NCI-H82 treated with DMSO at 0.1 percent for 48 hours (cell line): ENCODE measurements around the gene TLL1.
A peak's percentile ranks its signal among the peaks of the same experiment; 100 is the strongest.

Experiments
- DNase-seq: peaks from one replicate; lab custom pipeline; 2025; ENCODE audit not compliant: unreplicated experiment; lab: John Stamatoyannopoulos, UW

The TLL1 gene

DNA sequence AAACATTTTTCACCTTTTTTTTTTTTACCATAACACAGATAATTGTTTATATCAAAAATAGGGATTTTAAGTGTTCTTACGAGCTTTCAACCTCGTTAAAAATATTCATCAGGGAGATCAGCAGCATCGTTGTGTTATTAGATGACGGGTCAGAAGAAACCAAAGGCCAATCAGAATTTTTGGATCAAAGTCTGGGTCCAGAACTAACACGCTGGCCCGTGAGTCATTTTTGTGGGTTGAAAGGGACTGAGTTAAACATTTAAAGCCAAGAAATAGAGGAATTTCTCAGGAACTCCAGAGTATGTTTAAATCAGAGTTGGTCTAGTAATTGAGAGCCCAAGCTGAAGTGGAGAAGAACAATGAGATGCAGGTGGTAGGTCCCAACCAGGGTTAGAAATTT, 170.8 kb downstream of the TLL1 start:
- DNase-seq, result no peak

DNA sequence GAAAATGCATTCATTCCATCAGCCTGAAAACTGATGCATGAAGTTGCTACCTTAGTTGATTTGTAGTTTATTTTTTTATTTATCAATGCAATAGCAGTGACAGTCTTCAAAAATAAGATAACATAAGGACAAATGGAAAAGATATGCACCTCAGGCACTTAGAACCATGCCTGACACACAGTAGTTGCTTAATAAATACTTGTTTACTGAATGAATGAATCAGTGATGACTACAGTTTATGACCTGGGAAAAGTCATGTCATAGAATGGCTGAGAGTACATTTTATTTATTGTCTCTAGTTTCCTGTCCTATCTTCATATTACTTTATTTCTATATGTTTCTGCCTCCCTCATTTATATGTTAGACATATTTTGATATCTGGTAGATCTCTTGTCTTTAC, 171.8 kb downstream of the TLL1 start:
- DNase-seq, result no peak

GRCh38 chr4:166045457-166045856, 172.4 kb downstream of the TLL1 start:
- DNase-seq, result no peak

DNA sequence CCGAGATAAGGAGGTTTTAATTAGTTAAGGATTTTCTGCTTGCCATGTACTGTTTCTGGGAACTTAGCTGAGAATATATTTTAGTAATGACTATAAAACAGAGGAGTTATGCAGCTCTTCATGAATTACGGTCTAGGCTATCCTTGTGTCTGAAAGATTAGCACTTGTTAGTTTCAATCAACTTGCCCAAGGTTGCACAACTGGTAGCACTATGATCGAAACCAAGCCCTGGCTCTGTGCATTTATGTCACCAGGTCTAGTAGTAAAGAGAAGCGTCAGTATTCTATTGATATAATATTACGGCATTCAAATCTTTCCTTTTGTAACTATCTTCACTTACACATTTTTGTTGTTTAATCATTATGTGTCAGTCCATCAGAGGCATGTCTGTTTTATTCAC, 176.0 kb downstream of the TLL1 start:
- DNase-seq, result no peak

DNA sequence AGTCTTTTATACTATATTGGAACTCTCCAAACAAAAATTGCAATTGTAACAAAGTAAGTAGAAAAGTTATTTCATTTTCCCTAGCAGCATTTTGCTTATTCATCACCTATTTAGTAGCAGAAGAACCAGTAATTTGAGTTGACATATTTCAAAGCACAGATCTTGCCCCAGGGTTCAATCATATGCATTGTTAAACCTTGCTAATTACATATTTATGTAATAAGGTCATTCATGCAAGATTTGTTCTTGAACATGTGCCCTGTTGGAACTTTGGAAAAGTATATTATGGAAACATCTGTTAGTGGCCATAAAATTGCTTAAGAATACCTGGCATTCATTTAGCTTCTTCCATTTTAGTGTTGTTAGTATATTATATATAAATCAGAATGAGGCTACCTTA, 191.7 kb downstream of the TLL1 start:
- DNase-seq, result no peak

- no peak for DNase-seq
Measured at GRCh38 chr4:166065324-166065723, 192.3 kb downstream of the TLL1 start.

GRCh38 chr4:166066936-166067335, 193.9 kb downstream of the TLL1 start:
- no peak for DNase-seq

DNA sequence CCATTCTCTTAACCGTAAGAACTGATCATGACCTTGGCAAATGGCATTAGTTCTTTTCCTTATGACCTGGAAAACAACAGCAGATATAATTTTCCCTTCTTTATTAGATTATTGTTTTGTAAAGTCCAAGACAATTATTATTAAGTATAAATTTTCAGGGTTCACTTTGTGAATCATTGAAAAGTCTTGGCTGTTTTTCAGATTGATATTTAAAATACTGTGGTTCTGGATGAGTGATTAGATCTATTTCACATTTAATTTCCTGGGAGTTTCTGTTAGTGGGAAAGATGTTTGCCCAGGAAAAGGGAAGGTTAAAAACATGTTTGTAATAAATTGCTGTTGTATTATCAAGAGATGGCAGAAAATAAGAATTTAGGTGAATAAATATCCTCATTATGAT, 194.9 kb downstream of the TLL1 start:
- DNase-seq, result no peak

DNA sequence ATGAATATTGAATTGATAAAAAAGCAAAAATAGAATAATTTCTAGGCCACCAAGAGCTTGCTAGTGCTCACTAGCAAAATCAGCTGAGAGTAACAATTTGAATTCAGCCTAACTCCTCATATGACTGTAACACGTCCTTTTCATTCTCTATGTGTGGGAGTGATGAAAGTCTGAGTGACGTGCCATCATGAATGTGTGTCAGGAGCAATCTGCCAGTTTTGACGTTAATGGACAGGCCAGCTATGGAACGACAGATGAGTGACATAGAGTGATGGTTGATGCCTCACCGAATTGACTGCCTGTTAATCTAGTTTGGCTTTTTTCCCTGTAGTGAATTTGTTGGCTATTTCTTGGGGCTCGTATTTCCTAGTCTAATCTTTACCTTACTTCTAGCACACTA, 200.7 kb downstream of the TLL1 start:
- no peak for DNase-seq

- no peak for DNase-seq
Measured at GRCh38 chr4:166075599-166075998, 202.6 kb downstream of the TLL1 start.

DNA sequence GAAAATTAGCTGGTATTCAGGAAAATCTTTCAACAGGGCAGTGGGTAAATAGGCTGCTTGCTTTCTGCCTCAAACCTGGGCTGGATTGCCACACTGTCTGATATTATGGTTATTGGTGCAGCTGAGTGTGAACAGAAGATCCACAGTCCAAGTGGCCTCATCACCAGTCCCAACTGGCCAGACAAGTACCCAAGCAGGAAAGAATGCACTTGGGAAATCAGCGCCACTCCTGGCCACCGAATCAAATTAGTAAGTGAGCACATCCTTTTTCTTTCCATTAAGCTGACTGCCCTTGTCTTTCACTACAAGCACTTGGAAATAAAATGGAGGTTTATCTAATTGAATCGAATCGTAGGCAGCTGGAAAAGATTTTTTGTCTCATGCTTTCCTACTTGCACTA, 204.7 kb downstream of the TLL1 start:
- no peak for DNase-seq

- no peak for DNase-seq
Measured at GRCh38 chr4:166078383-166078782, 205.3 kb downstream of the TLL1 start.

DNA sequence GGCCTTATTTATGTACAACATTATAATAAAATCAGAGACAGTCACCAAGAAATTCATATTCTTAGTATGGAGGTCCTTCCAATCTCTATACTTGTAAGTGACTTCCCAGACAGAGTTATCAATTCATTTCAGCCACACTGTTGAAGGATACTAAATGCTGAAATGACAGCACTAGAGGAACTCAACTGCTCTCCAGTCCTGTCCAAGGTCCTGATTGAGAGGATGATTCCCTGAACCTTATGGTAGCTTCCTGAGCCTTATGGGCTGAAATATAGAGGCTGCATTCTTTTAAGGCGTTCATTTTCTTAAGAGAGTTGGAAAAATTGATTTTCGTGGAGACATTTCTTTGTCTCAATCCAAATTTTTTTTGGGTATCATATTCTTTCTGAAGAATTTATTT, 205.9 kb downstream of the TLL1 start:
- DNase-seq, result no peak

DNA sequence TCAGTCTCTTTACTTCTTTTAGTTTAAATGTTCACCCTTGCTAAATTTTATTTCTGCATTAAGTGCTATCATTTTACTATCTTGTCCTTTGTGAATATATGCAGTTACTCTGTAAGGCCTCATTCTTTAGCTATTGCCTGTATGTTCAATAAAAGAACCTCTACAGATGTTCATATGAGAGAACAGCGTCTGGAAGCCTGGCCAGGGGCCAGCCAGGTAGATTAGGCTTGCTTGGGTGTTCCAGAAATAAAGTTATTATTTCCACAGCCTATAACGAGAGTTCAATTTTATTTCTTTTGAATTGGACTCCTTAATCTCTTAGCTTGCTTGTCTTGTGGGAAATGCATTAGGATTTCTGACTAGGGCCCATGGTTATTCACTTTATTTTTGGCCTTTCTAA, 214.5 kb downstream of the TLL1 start:
- no peak for DNase-seq

GRCh38 chr4:166088576-166088975, 215.5 kb downstream of the TLL1 start:
- DNase-seq, result no peak

DNA sequence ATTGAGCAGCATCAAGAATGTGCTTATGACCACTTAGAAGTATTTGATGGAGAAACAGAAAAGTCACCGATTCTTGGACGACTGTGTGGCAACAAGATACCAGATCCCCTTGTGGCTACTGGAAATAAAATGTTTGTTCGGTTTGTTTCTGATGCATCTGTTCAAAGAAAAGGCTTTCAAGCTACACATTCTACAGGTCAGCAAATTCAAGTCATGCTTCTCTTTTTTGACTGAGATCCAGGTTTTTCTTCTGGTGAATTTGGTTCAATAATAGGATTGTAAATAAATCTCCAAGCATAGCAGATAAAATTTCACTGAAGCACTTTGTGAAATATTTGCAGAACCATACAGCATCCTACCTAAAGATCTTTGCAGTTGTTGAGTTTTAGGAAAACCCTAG, 218.1 kb downstream of the TLL1 start:
- no peak for DNase-seq

GRCh38 chr4:166091912-166092510, 219.0 kb downstream of the TLL1 start:
- peak; percentile 31 for DNase-seq

GRCh38 chr4:166092797-166093290, 219.8 kb downstream of the TLL1 start:
- DNase-seq, result no peak

DNA sequence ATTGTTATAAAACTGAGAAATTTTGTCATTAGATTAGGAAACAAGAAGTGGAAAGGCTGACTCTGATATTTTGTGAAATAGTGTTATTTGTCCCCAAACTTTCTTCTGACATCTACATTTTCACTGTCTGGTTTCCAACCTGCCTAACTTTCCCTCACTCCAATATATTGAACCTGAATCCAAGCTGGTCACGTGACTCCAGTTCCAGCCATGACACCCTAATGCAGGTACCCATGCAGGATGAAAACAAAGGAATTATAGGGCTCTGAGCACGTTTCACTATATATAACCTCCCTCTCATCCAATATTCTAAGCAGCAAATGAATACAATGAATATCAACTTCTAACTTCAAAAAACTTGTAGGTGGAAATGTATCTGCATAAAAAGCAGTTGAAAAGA, 231.6 kb downstream of the TLL1 start:
- DNase-seq, result no peak

DNA sequence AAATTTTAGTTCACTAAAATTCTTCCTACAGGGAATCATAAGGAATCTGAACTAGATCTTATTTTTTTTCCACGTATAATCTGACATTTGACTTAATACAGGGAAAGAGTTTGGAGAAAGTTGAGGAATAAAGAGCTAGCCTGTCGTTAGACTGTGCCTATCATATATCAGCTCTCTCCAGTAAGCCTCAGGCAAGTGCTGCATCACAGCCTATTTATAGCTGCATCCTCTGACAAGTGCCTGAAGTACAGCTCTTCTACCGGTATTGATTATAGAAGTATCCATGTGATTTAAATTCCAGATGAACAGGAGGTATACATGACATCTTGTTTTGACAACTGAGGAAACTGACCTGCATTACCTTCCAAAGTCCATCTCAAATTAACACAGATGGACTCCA, 248.9 kb downstream of the TLL1 start:
- no peak for DNase-seq

- DNase-seq, result no peak
Measured at GRCh38 chr4:166123546-166123945, 250.5 kb downstream of the TLL1 start.

GRCh38 chr4:166128403-166128802, 255.4 kb downstream of the TLL1 start:
- DNase-seq, result no peak

DNA sequence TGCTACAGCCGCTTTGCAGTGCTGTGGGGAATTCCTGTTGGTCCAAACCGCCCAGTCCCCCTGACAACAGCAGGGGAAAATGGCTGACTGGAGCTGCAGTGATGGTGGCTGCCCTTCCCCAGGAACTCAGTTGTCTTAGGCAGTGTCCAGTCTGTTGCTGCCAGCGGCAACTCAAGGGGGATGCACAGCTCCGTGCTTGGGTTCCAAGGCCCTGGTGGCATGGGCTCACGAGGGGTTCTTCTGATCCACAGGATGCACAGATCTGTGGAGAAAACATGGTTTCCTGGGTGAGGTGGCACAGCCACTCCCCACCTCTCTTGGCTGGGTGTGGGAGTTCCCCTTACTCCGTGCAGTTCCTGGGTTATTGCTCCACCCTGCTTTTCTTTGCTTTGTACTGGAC, 261.2 kb downstream of the TLL1 start:
- DNase-seq, result no peak

GRCh38 chr4:166140951-166141350, 267.9 kb downstream of the TLL1 start:
- DNase-seq, result no peak
